ENCODE measurements around the gene ADARB1.

- no peak for TF ChIP-seq MXI1 (IDR thresholded peaks at IDR 0.05; ENCODE audit: low read depth, low read length)
- no peak for TF ChIP-seq ZNF121 (CRISPR knock-in tag; conservative IDR thresholded peaks at IDR 0.05)
- no peak for TF ChIP-seq CHD1 (IDR thresholded peaks at IDR 0.05; ENCODE audit: low read length)
- no peak for TF ChIP-seq CTCF (IDR thresholded peaks at IDR 0.05 in 2 of 3, conservative IDR thresholded peaks at IDR 0.05 in 1 of 3; ENCODE audit: insufficient read depth in 2 of 3, low read depth in 1 of 3, low read length in 3 of 3)
- TF ChIP-seq PHTF2 (CRISPR knock-in tag; IDR thresholded peaks at IDR 0.05) = no peak
- TF ChIP-seq COPS2 (conservative IDR thresholded peaks at IDR 0.05) = no peak
- TF ChIP-seq FOXJ3 (CRISPR knock-in tag; IDR thresholded peaks at IDR 0.05) = no peak
- TF ChIP-seq REST (IDR thresholded peaks at IDR 0.05; ENCODE audit: borderline replicate concordance) = no peak
- TF ChIP-seq REST (CRISPR knock-in tag; IDR thresholded peaks at IDR 0.05; ENCODE audit: low read depth) = no peak
- no peak for TF ChIP-seq POLR2A (conservative IDR thresholded peaks at IDR 0.05)
- no peak for TF ChIP-seq ELK1 (CRISPR knock-in tag; IDR thresholded peaks at IDR 0.05)
- no peak for TF ChIP-seq ZNF274 (IDR thresholded peaks at IDR 0.05; ENCODE audit: borderline replicate concordance, low read depth, low read length)
- no peak for TF ChIP-seq LARP7 (IDR thresholded peaks at IDR 0.05)
- no peak for TF ChIP-seq FIP1L1 (IDR thresholded peaks at IDR 0.05; ENCODE audit: low read depth, low read length, poor library complexity, severe bottlenecking)
These were observed 89.7 kb downstream of the ADARB1 start for GRCh38 chr21:45164124-45164511.

Measured in K562 (cell line).